Measurements from ENCODE around the gene KIF11.
A peak's percentile ranks its signal among the peaks of the same experiment; 100 is the strongest.

The KIF11 gene

DNA sequence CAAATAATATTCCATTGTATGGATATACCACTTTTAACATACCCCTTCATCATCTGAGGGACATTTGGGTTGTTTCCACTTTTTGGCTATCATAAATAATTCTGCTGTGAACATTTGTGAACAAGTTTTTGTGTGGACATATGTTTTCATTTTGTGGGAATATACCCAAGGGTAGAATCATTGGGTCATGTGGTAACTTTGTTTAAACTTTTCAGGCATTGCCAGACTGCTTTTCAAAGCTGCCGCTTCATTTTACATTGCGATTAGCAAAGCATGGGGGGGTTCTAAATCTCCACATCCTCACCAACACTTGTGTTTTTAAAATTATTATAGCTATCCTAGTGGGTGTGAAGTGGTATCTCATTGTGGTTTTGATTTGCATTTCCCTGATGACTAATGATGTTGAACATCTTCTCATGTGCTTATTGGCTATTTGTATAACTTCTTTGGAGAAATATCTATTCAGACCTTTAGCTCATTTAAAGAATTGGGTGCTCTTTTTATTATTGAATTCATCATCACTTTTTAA lies 88.4 kb downstream of the KIF11 start:
- CTCF ChIA-PET = interaction anchor here (0.9 to 1.4 kb wide), 2 partner anchors 8 to 9 kb away, joined by 3 to 7 read pairs; partner anchors contain the start of gene HHEX

GRCh38 chr10:92688573-92688926 lies 95.6 kb downstream of the KIF11 start:
- ChIA-PET CTCF (interaction anchor here (0.9 to 1.3 kb wide), 4 partner anchors 9 to 172 kb away, joined by 3 to 5 read pairs (median 3); no protein-coding TSS in a partner anchor), POLR2A (no interaction called here)
- peak overlapping the region; percentile 68 for H3K4me3 ChIP-seq (ENCODE audit: low read depth, low read length)
- no peak for TF ChIP-seq CTCF (IDR thresholded peaks at IDR 0.05; ENCODE audit: insufficient read depth, low read length, missing control alignments)
- DNase-seq (ENCODE audit: low read depth, low spot score) = no peak

More for the DNA sequence above, 88.4 kb downstream of the KIF11 start:
- TF ChIP-seq CTCF (IDR thresholded peaks at IDR 0.05; ENCODE audit: insufficient read depth, low read length, missing control alignments) = no peak
- H3K4me3 ChIP-seq (ENCODE audit: low read depth, low read length) = no peak overlapping the region
- DNase-seq (ENCODE audit: low read depth, low spot score) = no peak
- POLR2A ChIA-PET = no interaction called here

GRCh38 chr10:92688927-92689662 lies 96.2 kb downstream of the KIF11 start:
- no peak for TF ChIP-seq CTCF (IDR thresholded peaks at IDR 0.05; ENCODE audit: insufficient read depth, low read length, missing control alignments)
- no peak for DNase-seq (ENCODE audit: low read depth, low spot score)
- ChIA-PET CTCF (interaction anchor here (1.3 to 2.0 kb wide), 4 partner anchors 8 to 155 kb away, joined by 3 to 7 read pairs (median 5); no protein-coding TSS in a partner anchor), POLR2A (interaction anchor here (1.8 kb wide), 1 partner anchor 10 kb away, joined by 5 read pairs; no protein-coding TSS in a partner anchor)
- peak overlapping the region; percentile 68 for H3K4me3 ChIP-seq (ENCODE audit: low read depth, low read length)

- ChIA-PET CTCF (interaction anchor here (1.5 to 2.0 kb wide), 3 partner anchors 9 to 154 kb away, joined by 3 to 7 read pairs (median 7); no protein-coding TSS in a partner anchor), POLR2A (interaction anchor here (1.8 kb wide), 1 partner anchor 10 kb away, joined by 5 read pairs; no protein-coding TSS in a partner anchor)
- DNase-seq (ENCODE audit: low read depth, low spot score) = no peak
- TF ChIP-seq CTCF (IDR thresholded peaks at IDR 0.05; ENCODE audit: insufficient read depth, low read length, missing control alignments) = no peak
- H3K4me3 ChIP-seq (ENCODE audit: low read depth, low read length) = peak within 1 kb of the TSS; percentile 68
Measured at GRCh38 chr10:92689663-92690210, 96.8 kb downstream of the KIF11 start, which contains the start of gene HHEX. Gene HHEX, plus strand, starts transcription at chr10:92689955. Its CDS starts 32 bp downstream, at chr10:92689987.

GRCh38 chr10:92690211-92690914 lies 97.4 kb downstream of the KIF11 start:
- peak overlapping the region; percentile 68 for H3K4me3 ChIP-seq (ENCODE audit: low read depth, low read length)
- no peak for TF ChIP-seq CTCF (IDR thresholded peaks at IDR 0.05; ENCODE audit: insufficient read depth, low read length, missing control alignments)
- ChIA-PET CTCF (interaction anchor here (1.1 to 2.0 kb wide), 4 partner anchors 10 to 153 kb away, joined by 3 to 7 read pairs (median 6); no protein-coding TSS in a partner anchor), POLR2A (interaction anchor here (1.8 kb wide), 1 partner anchor 9 kb away, joined by 5 read pairs; no protein-coding TSS in a partner anchor)
- DNase-seq (ENCODE audit: low read depth, low spot score) = no peak

All from AG04449 (cell line).